Memory B cell (primary cell): ENCODE data around the gene FAR2.
A peak's percentile ranks its signal among the peaks of the same experiment; 100 is the strongest.
"Not testable (repeated sequence)": the region's sequence is repeated elsewhere in the genome, so short reads cannot be mapped to it uniquely, and the experiment has no call there.

Experiments used
- ATAC-seq: fragments of 150-1000 bp; cut with Tn5 transposase; 2 replicates; pipeline ENCODE4 v1.10.0; 2021; ENCODE audit warnings: low read depth, mild to moderate bottlenecking, moderate library complexity
- DNase-seq, 2 donors: peaks; one replicate each; pipeline ENCODE4 v3.0.0; 2022; ENCODE audit warnings: low spot score in 2 of 2
- H3K27ac Mint-ChIP-seq: one replicate; pipeline ENCODE4 v1.8.0; 2022; ENCODE audit warnings: mild to moderate bottlenecking, moderate library complexity, mixed read lengths
- H3K27me3 Mint-ChIP-seq: one replicate; pipeline ENCODE4 v1.8.0; 2022; ENCODE audit warnings: mixed read lengths
- H3K36me3 Mint-ChIP-seq: one replicate; pipeline ENCODE4 v1.8.0; 2022; ENCODE audit warnings: mild to moderate bottlenecking, mixed read lengths
- H3K4me1 Mint-ChIP-seq: one replicate; pipeline ENCODE4 v1.8.0; 2022; ENCODE audit warnings: mixed read lengths
- H3K4me3 Mint-ChIP-seq: one replicate; pipeline ENCODE4 v1.8.0; 2022; ENCODE audit warnings: mild to moderate bottlenecking, moderate library complexity, mixed read lengths
- H3K9me3 Mint-ChIP-seq: one replicate; pipeline ENCODE4 v1.8.0; 2022; ENCODE audit warnings: mixed read lengths

The FAR2 gene

DNA sequence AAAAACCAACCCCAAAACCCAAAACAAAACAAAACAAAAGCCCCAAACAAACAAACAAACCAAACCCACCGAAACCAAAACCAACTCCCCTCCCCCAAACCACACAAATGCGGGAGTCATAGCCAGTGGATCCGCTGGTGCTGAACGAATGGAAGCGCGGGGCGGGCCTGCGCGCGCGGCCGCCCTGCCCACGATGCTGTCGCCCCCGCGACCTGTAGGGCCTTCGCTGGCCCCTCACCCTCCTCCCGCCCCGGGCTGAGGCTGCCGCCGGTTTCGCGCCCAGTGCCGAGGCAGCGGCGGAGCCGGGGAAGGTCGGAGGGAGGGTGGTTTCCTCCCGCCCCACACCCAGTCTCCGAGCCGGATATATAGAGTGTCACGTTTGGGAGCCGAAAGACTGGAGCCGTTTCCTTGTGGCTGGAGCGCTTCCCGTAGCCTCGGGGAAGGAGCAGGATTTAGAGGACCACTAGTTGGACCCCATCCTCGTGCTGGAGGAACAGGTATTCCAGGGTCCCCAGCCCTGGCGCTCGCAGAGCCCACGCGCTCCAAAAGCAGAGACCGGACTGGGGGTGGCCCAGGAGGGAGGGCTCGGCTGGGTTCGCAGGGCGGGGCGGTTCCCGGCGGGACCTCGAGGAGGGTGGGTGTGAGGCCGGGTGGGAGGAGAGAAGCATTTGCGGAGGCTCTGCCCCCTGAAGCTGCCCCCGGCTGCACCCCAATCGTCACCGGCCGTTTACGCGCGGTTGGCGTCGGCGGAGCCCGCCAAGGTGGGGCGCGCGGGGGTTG is at the start of gene FAR2:
Gene FAR2 (plus strand): TSS at position 368 of the 780 bp plus-strand sequence. CDS start 121,172 bp downstream, outside the sequence.
- DNase-seq, result no peak
- peaks cover 12% of the 10 kb centered on the region for H3K4me1 Mint-ChIP-seq
- peak within 1 kb of the TSS; percentile 73 for H3K4me3 Mint-ChIP-seq
- peaks cover 2% of the 10 kb centered on the region for H3K9me3 Mint-ChIP-seq
- no peaks in the 10 kb centered on the region for H3K36me3 Mint-ChIP-seq
- H3K27me3 Mint-ChIP-seq, result peaks cover 19% of the 10 kb centered on the region
- peak within 1 kb of the TSS; percentile 22 for H3K27ac Mint-ChIP-seq
- peak; percentile 47 for ATAC-seq

DNA sequence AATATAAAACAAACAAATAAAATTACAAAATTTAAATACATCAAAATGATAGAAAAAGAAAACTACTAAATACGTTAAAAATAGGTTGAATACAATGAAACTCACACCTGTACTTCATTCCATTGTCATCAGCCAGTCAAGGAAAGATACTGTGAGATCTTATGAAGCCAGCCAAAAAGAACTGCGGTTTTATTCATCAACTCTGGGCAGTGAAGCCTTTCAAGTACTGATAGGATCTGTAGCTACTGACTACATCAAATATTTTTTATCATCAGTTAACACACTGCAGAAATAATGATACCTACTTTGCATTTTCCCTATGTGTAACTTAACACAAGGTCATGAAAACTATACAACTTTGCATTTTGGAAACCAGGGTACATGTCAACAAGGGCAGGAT is 46.3 kb upstream of the FAR2 start:
- Mint-ChIP-seq H3K36me3 (no peaks in the 10 kb centered on the region), H3K27me3 (no peaks in the 10 kb centered on the region), H3K4me3 (no peak overlapping the region), H3K4me1 (peaks cover 10% of the 10 kb centered on the region), H3K9me3 (peaks cover 5% of the 10 kb centered on the region), H3K27ac (no peak overlapping the region)
- ATAC-seq (no peak), DNase-seq (no peak)

DNA sequence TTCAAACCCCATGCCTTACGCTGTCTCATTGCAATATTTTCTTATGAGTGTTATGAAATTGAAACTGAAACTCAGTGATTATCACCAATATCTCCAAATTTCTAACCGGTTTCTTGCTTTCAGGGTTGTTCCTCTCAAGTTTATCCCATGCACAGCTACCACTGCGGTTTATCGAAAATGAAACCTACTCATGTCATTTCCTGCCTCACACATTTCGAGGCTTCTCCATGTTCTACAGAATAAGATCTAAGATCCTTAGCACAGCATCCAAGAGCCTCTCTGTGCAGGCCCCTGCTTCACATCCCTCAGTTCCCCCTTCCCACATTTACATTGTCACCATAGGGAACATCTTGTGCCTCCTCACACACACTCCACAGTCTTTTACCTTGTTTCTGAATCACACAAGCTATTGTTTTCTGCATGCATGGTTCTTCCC is 45.5 kb upstream of the FAR2 start:
- Mint-ChIP-seq H3K27ac (peak overlapping the region; percentile 45), H3K36me3 (no peaks in the 10 kb centered on the region), H3K9me3 (peaks cover 5% of the 10 kb centered on the region), H3K27me3 (no peaks in the 10 kb centered on the region), H3K4me3 (peak overlapping the region; percentile 47), H3K4me1 (peaks cover 10% of the 10 kb centered on the region)
- ATAC-seq (peak; percentile 87), DNase-seq (peak in 1 of 2 donors; percentile 5)

DNA sequence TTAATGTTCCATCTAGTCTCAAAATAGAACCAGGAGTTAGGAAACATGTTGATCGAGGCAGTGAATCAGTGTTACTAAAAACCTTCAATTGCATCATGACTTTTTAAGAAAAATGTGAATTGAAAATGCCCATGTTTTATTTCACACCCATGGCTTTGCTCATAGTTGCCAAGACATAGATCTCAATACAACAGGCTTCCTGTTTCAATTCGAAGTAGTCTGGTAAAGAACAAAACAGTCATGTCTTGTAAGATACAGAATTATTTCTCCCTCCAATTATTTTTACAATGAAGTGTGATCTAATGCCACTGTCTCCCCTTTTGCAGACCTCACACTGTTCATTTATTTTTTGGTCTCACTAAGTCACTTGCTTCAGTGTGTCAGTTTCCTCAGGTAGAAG is 44.6 kb upstream of the FAR2 start:
- no peak overlapping the region for H3K4me3 Mint-ChIP-seq
- no peak for DNase-seq

DNA sequence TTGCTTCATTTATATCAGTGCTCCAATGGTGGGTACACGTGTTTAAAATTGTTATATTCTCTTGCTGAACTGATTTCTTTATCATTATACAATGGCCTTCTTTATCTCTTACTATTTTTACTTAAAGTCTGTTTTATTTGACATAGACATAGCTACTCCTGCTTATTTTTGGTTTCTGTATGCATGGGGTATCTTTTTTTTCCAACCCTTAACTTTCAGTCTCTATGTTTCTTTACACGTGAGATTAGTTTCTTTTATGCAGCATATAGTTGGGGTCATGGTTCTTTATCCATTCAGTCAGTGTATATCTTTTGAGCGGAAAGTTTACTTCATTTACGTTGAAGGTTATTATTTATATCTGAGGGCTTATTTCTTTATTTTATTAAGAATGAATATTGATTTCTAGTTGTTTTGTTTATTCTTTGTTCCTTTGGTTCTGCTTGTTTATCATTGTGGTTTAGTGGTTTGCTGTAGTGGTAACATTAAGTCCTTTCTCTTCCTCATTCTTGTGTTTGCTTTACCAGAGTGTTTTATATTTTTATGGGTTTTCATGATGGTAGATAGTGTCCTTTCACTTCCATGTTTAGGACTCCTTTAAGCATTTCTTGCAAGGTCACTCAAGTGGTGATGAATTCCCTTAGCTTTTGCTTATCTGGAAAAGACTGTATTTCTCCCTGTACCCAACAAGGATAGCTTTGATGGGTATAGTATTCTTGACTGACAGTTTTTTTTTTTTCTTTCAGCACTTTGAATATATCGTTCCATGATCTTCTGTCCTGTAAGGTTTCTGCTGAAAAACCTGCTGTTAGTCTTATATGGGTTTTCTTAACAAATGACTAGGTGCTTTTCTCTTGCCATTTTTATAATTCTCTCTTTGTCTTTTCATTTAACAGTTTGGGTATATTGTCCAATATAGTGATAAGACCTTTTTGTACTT is 38.3 kb upstream of the FAR2 start:
- Mint-ChIP-seq H3K27ac (no peak overlapping the region), H3K4me1 (no peaks in the 10 kb centered on the region), H3K27me3 (peaks cover 2% of the 10 kb centered on the region), H3K4me3 (no peak overlapping the region), H3K36me3 (no peaks in the 10 kb centered on the region), H3K9me3 (peaks cover 15% of the 10 kb centered on the region)
- ATAC-seq (no peak), DNase-seq (no peak)

More for the DNA sequence above, 44.6 kb upstream of the FAR2 start:
- H3K27me3 Mint-ChIP-seq, result no peaks in the 10 kb centered on the region
- no peak for ATAC-seq
- H3K4me1 Mint-ChIP-seq, result peaks cover 10% of the 10 kb centered on the region
- H3K36me3 Mint-ChIP-seq, result no peaks in the 10 kb centered on the region
- no peak overlapping the region for H3K27ac Mint-ChIP-seq
- H3K9me3 Mint-ChIP-seq, result peaks cover 5% of the 10 kb centered on the region

DNA sequence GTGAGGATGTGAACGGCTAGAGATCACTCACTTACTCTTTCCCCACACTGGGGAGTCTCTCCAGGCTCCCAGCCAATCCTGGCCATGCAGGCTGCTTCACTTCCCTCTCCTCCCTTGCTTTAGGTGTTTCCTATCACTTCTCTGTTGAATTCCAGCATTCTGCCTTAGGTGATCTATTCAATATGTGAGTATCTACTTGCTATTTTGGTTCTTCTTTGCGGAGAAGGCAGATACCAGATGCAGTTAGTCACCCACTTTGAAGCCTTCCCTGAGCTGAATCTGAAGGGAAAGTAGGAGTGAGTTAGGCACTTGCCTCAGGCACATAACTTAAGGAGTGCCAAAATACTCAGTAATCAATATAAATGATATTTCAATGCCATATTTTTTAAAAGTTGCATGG is 36.0 kb upstream of the FAR2 start:
- no peak overlapping the region for H3K4me3 Mint-ChIP-seq
- H3K36me3 Mint-ChIP-seq, result no peaks in the 10 kb centered on the region
- H3K4me1 Mint-ChIP-seq, result no peaks in the 10 kb centered on the region
- ATAC-seq (no peak), DNase-seq (no peak)
- peaks cover 2% of the 10 kb centered on the region for H3K27me3 Mint-ChIP-seq
- peaks cover 15% of the 10 kb centered on the region for H3K9me3 Mint-ChIP-seq
- no peak overlapping the region for H3K27ac Mint-ChIP-seq

DNA sequence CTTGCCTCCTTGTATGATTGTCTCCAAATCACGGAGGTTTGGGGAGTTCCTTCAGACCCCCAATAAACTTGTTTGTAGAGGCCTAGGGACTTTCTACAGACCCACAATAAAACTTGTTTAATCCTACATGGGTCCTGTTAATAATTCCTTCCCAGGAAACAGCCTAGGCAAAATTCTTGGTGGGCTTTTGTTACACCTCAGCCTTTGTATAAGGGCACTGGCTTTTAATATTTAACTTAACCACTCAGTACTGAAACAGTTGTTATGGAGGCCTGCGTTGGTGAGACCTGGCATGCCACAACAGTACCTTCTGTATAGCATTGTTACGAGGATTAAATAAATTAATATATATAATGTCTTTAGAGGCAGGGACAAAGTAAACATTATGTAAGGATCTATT is 32.7 kb upstream of the FAR2 start:
- H3K4me3 Mint-ChIP-seq, result no peak overlapping the region
- no peaks in the 10 kb centered on the region for H3K9me3 Mint-ChIP-seq
- peaks cover 6% of the 10 kb centered on the region for H3K27me3 Mint-ChIP-seq
- no peaks in the 10 kb centered on the region for H3K4me1 Mint-ChIP-seq
- H3K36me3 Mint-ChIP-seq, result no peaks in the 10 kb centered on the region
- DNase-seq (no peak), ATAC-seq (no peak)
- no peak overlapping the region for H3K27ac Mint-ChIP-seq

DNA sequence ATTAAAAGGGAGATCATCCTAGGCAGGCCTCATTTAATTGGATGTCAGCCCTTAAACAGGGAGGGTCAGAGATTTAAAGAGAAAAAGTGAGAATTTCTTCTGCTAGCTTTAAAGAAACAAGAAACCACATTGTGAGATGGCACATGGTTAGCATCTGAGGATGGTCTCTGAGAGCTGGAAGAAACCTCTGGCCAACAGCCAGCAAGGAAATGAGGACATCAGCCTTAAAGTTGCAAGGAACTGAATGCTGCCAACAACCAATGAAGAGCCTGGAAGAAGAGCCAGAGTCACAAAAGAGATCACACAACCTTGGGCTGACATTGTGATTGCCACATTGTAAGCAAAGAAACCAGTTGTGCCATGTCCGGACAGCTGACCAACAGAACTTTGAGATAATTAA is 17.5 kb upstream of the FAR2 start:
- Mint-ChIP-seq H3K9me3 (no peaks in the 10 kb centered on the region), H3K27me3 (peaks cover 7% of the 10 kb centered on the region)
- ATAC-seq, result no peak

DNA sequence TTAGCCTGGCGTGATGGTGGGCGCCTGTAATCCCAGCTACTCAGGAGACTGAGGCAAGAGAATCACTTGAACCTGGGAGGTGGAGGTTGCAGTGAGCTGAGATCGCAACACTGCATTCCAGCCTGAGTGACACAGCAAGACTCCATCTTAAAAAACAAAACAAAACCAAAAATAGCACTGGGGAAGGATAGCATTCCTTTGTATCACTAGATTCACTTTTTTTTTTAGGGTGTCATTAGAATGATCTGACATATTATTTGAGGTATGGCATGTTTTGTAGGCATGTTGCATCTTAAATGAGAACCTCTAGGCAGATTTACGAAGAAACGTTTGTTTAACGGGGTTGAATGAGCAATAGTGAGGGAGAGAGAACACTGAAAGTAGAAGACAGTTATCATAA is 16.8 kb upstream of the FAR2 start:
- H3K36me3 Mint-ChIP-seq, result no peaks in the 10 kb centered on the region
- peaks cover 13% of the 10 kb centered on the region for H3K27me3 Mint-ChIP-seq
- DNase-seq (no peak), ATAC-seq (no peak)
- H3K9me3 Mint-ChIP-seq, result no peaks in the 10 kb centered on the region
- H3K4me3 Mint-ChIP-seq, result no peak overlapping the region
- no peaks in the 10 kb centered on the region for H3K4me1 Mint-ChIP-seq
- H3K27ac Mint-ChIP-seq, result no peak overlapping the region

More for the DNA sequence above, 17.5 kb upstream of the FAR2 start:
- Mint-ChIP-seq H3K36me3 (no peaks in the 10 kb centered on the region), H3K27ac (no peak overlapping the region), H3K4me1 (no peaks in the 10 kb centered on the region), H3K4me3 (no peak overlapping the region)
- no peak for DNase-seq

DNA sequence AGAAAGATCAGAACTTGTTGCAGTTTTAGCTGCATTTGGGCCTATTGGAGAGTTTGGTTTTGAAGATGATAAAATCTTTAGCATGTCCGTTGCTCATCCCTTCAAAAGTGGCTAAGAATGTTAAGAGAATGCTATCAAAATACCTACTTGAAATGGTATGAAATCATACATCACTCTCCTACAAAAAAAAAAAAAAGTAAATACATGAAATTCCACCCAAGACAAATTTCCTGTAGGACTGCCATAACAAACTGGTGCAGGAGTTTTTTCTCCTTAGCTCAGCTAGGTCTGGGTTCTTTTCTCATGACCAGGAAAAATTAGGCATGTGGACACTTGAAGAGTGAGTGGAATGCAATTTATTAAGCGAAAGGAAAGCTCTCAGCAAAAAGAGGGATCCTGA is 15.9 kb upstream of the FAR2 start:
- Mint-ChIP-seq H3K9me3 (no peaks in the 10 kb centered on the region), H3K36me3 (no peaks in the 10 kb centered on the region), H3K27me3 (peaks cover 13% of the 10 kb centered on the region), H3K27ac (no peak overlapping the region), H3K4me3 (no peak overlapping the region), H3K4me1 (no peaks in the 10 kb centered on the region)
- DNase-seq (no peak), ATAC-seq (no peak)

DNA sequence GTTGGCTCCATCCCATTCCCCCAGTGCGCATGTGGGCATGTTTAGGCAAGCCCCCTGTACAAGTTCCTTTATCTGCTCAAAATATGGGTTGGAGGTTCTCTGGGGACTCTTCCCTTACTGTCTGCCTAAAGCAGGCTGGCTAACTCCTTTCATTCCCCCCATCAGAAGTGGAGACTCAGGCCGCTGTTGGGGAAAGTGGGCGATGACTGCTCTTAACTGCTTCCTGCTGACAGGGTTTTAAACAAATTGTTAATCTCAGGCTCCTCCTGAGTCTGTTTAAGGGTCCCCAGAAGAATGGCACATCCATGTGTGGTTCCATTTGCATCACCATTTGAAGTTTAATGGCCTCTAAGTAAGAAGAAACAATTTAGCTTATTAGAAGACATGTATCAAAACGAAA is 15.4 kb upstream of the FAR2 start:
- no peak for DNase-seq

DNA sequence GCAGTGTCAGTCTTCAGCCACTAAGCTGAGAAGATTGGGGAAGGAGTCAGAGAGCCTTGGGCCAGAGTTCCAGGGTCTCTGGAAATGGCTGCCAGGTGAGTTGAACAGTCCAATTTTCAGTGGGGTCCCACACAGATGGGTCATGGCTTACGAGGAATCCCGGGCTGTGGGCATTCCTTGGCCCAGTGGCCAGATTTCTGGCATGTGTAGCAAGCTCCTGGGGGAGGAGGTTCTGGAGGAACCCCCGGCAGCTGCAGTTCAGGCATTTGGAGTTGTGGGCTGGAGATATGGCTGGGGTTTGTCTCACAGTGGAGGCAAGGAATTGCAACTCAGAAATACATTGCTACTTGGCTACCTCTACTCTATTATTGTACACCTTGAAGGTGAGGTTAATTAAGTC is 10.8 kb upstream of the FAR2 start:
- not testable (repeated sequence) for H3K4me3 Mint-ChIP-seq, H3K4me1 Mint-ChIP-seq, H3K27ac Mint-ChIP-seq, DNase-seq, H3K36me3 Mint-ChIP-seq, ATAC-seq
- Mint-ChIP-seq H3K9me3 (peaks cover 11% of the 10 kb centered on the region), H3K27me3 (peaks cover 12% of the 10 kb centered on the region)

More for the DNA sequence above, 15.4 kb upstream of the FAR2 start:
- Mint-ChIP-seq H3K27ac (no peak overlapping the region), H3K36me3 (no peaks in the 10 kb centered on the region), H3K9me3 (no peaks in the 10 kb centered on the region), H3K27me3 (peaks cover 13% of the 10 kb centered on the region), H3K4me3 (no peak overlapping the region), H3K4me1 (no peaks in the 10 kb centered on the region)
- no peak for ATAC-seq

DNA sequence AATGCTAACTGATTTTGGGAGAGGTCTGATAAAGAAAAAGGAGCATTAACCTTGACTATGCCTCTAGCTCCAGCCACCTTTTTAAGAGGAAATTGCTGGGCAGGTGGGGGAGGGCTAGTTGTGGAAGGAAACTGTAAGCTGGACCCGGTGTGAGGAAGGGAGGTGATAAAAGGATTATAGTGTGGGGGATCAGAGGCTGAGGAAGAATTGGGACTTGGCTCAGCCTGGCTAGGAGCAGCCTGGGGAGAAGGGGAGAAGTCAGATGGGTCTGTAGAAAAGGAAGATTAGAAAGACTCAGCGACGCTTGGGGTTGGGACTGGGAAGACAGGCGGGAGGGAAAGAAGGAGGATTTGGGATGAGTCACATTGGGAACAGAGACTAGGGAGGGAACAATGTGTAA is 10.2 kb upstream of the FAR2 start:
- not testable (repeated sequence) for H3K4me3 Mint-ChIP-seq, ATAC-seq, H3K36me3 Mint-ChIP-seq, H3K27ac Mint-ChIP-seq, H3K4me1 Mint-ChIP-seq, DNase-seq
- peaks cover 11% of the 10 kb centered on the region for H3K9me3 Mint-ChIP-seq
- peaks cover 12% of the 10 kb centered on the region for H3K27me3 Mint-ChIP-seq
